T-helper 2 cell treated with Interferon-gamma antibody and Interleukin-4, amounts not matched to agents 5 μg/mL and 100 μg/mL, for 36 hours (primary cell): ENCODE results near the gene KCNE1.
"Not testable (repeated sequence)": the region's sequence is repeated elsewhere in the genome, so short reads cannot be mapped to it uniquely, and the experiment has no call there.

Experiments used
- DNase-seq: peaks from one replicate; pipeline ENCODE4 v3.0.0; 2021; ENCODE audit warnings: low spot score
- H3K27ac Mint-ChIP-seq: one replicate; pipeline ENCODE4 v1.8.0; 2021; ENCODE audit warnings: mild to moderate bottlenecking, mixed read lengths
- H3K27me3 Mint-ChIP-seq: one replicate; pipeline ENCODE4 v1.8.0; 2021; ENCODE audit warnings: low read depth, mixed read lengths
- H3K36me3 Mint-ChIP-seq: one replicate; pipeline ENCODE4 v1.8.0; 2021; ENCODE audit warnings: low read depth, mixed read lengths
- H3K4me1 Mint-ChIP-seq: one replicate; pipeline ENCODE4 v1.8.0; 2021; ENCODE audit warnings: low read depth, mixed read lengths
- H3K4me3 Mint-ChIP-seq: one replicate; pipeline ENCODE4 v1.8.0; 2022; ENCODE audit warnings: mild to moderate bottlenecking, moderate library complexity, mixed read lengths
- H3K9me3 Mint-ChIP-seq: one replicate; pipeline ENCODE4 v1.8.0; 2021; ENCODE audit warnings: mixed read lengths

KCNE1 gene

GRCh38 chr21:34511787-34512455 is at the start of gene KCNE1:
KCNE1 (minus strand) TSS chr21:34512210; CDS start chr21:34449634, 62,576 bp downstream.
- no peaks in the 10 kb centered on the region for H3K36me3 Mint-ChIP-seq
- peaks cover 1% of the 10 kb centered on the region for H3K4me1 Mint-ChIP-seq
- no peaks in the 10 kb centered on the region for H3K9me3 Mint-ChIP-seq
- DNase-seq = no peak
- H3K27ac Mint-ChIP-seq = no peak within 1 kb of the TSS
- no peak within 1 kb of the TSS for H3K4me3 Mint-ChIP-seq
- no peaks in the 10 kb centered on the region for H3K27me3 Mint-ChIP-seq

- H3K4me3 Mint-ChIP-seq = no peak overlapping the region
These were observed 49.8 kb upstream of the KCNE1 start for GRCh38 chr21:34561806-34562205.

GRCh38 chr21:34560609-34561008 is 48.6 kb upstream of the KCNE1 start:
- Mint-ChIP-seq H3K4me3 (no peak overlapping the region), H3K27ac (no peak overlapping the region), H3K4me1 (no peaks in the 10 kb centered on the region), H3K9me3 (no peaks in the 10 kb centered on the region), H3K36me3 (no peaks in the 10 kb centered on the region), H3K27me3 (no peaks in the 10 kb centered on the region)
- no peak for DNase-seq

More at GRCh38 chr21:34561806-34562205, 49.8 kb upstream of the KCNE1 start:
- Mint-ChIP-seq H3K36me3 (no peaks in the 10 kb centered on the region), H3K4me1 (no peaks in the 10 kb centered on the region), H3K9me3 (no peaks in the 10 kb centered on the region), H3K27me3 (no peaks in the 10 kb centered on the region), H3K27ac (no peak overlapping the region)
- DNase-seq = no peak

- no peak overlapping the region for H3K4me3 Mint-ChIP-seq
- no peaks in the 10 kb centered on the region for H3K4me1 Mint-ChIP-seq
- H3K27me3 Mint-ChIP-seq = no peaks in the 10 kb centered on the region
- DNase-seq = no peak
- H3K36me3 Mint-ChIP-seq = no peaks in the 10 kb centered on the region
- H3K9me3 Mint-ChIP-seq = peaks cover 3% of the 10 kb centered on the region
- H3K27ac Mint-ChIP-seq = no peak overlapping the region
These were observed 48.0 kb upstream of the KCNE1 start for GRCh38 chr21:34560021-34560420.

- Mint-ChIP-seq H3K27ac (no peak overlapping the region), H3K36me3 (no peaks in the 10 kb centered on the region), H3K9me3 (peaks cover 11% of the 10 kb centered on the region), H3K4me1 (no peaks in the 10 kb centered on the region), H3K4me3 (no peak overlapping the region), H3K27me3 (no peaks in the 10 kb centered on the region)
- no peak for DNase-seq
These were observed 47.1 kb upstream of the KCNE1 start for GRCh38 chr21:34559089-34559631.

- DNase-seq = no peak
- Mint-ChIP-seq H3K36me3 (no peaks in the 10 kb centered on the region), H3K4me3 (no peak overlapping the region), H3K4me1 (no peaks in the 10 kb centered on the region), H3K27me3 (no peaks in the 10 kb centered on the region), H3K9me3 (peaks cover 12% of the 10 kb centered on the region), H3K27ac (no peak overlapping the region)
These were observed 46.2 kb upstream of the KCNE1 start for GRCh38 chr21:34558166-34558565.

- no peaks in the 10 kb centered on the region for H3K36me3 Mint-ChIP-seq
- H3K4me3 Mint-ChIP-seq = no peak overlapping the region
- no peak for DNase-seq
- H3K9me3 Mint-ChIP-seq = peaks cover 12% of the 10 kb centered on the region
- H3K27ac Mint-ChIP-seq = no peak overlapping the region
- H3K4me1 Mint-ChIP-seq = no peaks in the 10 kb centered on the region
- no peaks in the 10 kb centered on the region for H3K27me3 Mint-ChIP-seq
These were observed 45.3 kb upstream of the KCNE1 start for GRCh38 chr21:34557261-34557660.

GRCh38 chr21:34554670-34555069 is 42.7 kb upstream of the KCNE1 start:
- not testable (repeated sequence) for H3K27ac Mint-ChIP-seq, DNase-seq, H3K27me3 Mint-ChIP-seq, H3K4me3 Mint-ChIP-seq, H3K4me1 Mint-ChIP-seq, H3K36me3 Mint-ChIP-seq
- peaks cover 15% of the 10 kb centered on the region for H3K9me3 Mint-ChIP-seq

- Mint-ChIP-seq H3K4me1 (no peaks in the 10 kb centered on the region), H3K27ac (no peak overlapping the region)
These were observed 42.2 kb upstream of the KCNE1 start for GRCh38 chr21:34554227-34554626.

GRCh38 chr21:34553151-34553952 is 41.3 kb upstream of the KCNE1 start:
- H3K36me3 Mint-ChIP-seq = peaks cover 2% of the 10 kb centered on the region
- H3K27me3 Mint-ChIP-seq = no peaks in the 10 kb centered on the region
- H3K27ac Mint-ChIP-seq = no peak overlapping the region
- H3K9me3 Mint-ChIP-seq = peaks cover 15% of the 10 kb centered on the region
- DNase-seq = no peak
- H3K4me1 Mint-ChIP-seq = no peaks in the 10 kb centered on the region
- H3K4me3 Mint-ChIP-seq = no peak overlapping the region

More at GRCh38 chr21:34554227-34554626, 42.2 kb upstream of the KCNE1 start:
- Mint-ChIP-seq H3K27me3 (no peaks in the 10 kb centered on the region), H3K9me3 (peaks cover 15% of the 10 kb centered on the region), H3K36me3 (no peaks in the 10 kb centered on the region), H3K4me3 (no peak overlapping the region)
- no peak for DNase-seq

- Mint-ChIP-seq H3K9me3 (peaks cover 15% of the 10 kb centered on the region), H3K27ac (no peak overlapping the region), H3K36me3 (peaks cover 2% of the 10 kb centered on the region), H3K27me3 (no peaks in the 10 kb centered on the region), H3K4me1 (no peaks in the 10 kb centered on the region), H3K4me3 (no peak overlapping the region)
- DNase-seq = no peak
These were observed 40.5 kb upstream of the KCNE1 start for GRCh38 chr21:34552360-34553098.

GRCh38 chr21:34550182-34550799 is 38.3 kb upstream of the KCNE1 start:
- peaks cover 15% of the 10 kb centered on the region for H3K9me3 Mint-ChIP-seq
- H3K36me3 Mint-ChIP-seq = peaks cover 2% of the 10 kb centered on the region
- H3K27me3 Mint-ChIP-seq = no peaks in the 10 kb centered on the region
- H3K4me3 Mint-ChIP-seq = no peak overlapping the region
- peaks cover 9% of the 10 kb centered on the region for H3K4me1 Mint-ChIP-seq
- H3K27ac Mint-ChIP-seq = no peak overlapping the region
- DNase-seq = no peak

GRCh38 chr21:34548781-34549376 is 36.9 kb upstream of the KCNE1 start:
- H3K9me3 Mint-ChIP-seq = peaks cover 3% of the 10 kb centered on the region
- no peaks in the 10 kb centered on the region for H3K27me3 Mint-ChIP-seq
- H3K4me3 Mint-ChIP-seq = no peak overlapping the region
- no peak for DNase-seq
- H3K27ac Mint-ChIP-seq = no peak overlapping the region
- H3K4me1 Mint-ChIP-seq = peaks cover 14% of the 10 kb centered on the region
- peaks cover 2% of the 10 kb centered on the region for H3K36me3 Mint-ChIP-seq
